Natural killer cell (primary cell): ENCODE data around the gene EMSY. TPM values are rescaled to one million over a fixed set of nuclear protein-coding genes. Genes with fewer than 3 reads are reported as not detected.

ENCODE experiments used
- ATAC-seq, 3 donors: fragments of 150-1000 bp in 2 of 3; fragments of 200-7000 bp in 1 of 3; cut with Tn5 transposase; 1 replicate in 1 of 3; 2 replicates in 2 of 3; pipeline ENCODE4 v1.10.0; 2021; ENCODE audit warnings: mild to moderate bottlenecking in 2 of 3, moderate library complexity in 2 of 3
- DNase-seq, 2 donors: peaks; one replicate each; pipeline versions ENCODE4 v3.0.0 to v3.0.0-alpha.2; 2013 to 2021; ENCODE audit warnings: mixed read lengths in 1 of 2
- H3K27ac ChIP-seq: one replicate; pipeline ENCODE4 v1.5.1; 2013; ENCODE audit warnings: mild to moderate bottlenecking, low read length
- H3K27me3 ChIP-seq: one replicate; pipeline ENCODE4 v1.6.1; 2013; ENCODE audit warnings: low read length; ENCODE audit not compliant: control insufficient read depth, insufficient read depth
- H3K36me3 ChIP-seq: one replicate; pipeline ENCODE4 v1.6.1; 2013; ENCODE audit warnings: low read length; ENCODE audit not compliant: control insufficient read depth, insufficient read depth
- H3K4me1 ChIP-seq: one replicate; pipeline ENCODE4 v1.6.1; 2013; ENCODE audit warnings: low read length; ENCODE audit not compliant: control insufficient read depth, insufficient read depth
- H3K4me3 ChIP-seq: one replicate; pipeline ENCODE4 v1.5.1; 2013; ENCODE audit warnings: low read length
- H3K9me3 ChIP-seq: one replicate; pipeline ENCODE4 v1.6.1; 2013; ENCODE audit warnings: low read length; ENCODE audit not compliant: control insufficient read depth, insufficient read depth
- H3K27ac Mint-ChIP-seq, 2 donors: one replicate each; pipeline ENCODE4 v1.8.0; 2022; ENCODE audit warnings: mild to moderate bottlenecking in 2 of 2, mixed read lengths in 2 of 2, moderate library complexity in 1 of 2
- H3K27me3 Mint-ChIP-seq, 2 donors: one replicate each; pipeline ENCODE4 v1.8.0; 2022; ENCODE audit warnings: low read depth in 2 of 2, mixed read lengths in 2 of 2
- H3K36me3 Mint-ChIP-seq: one replicate; pipeline ENCODE4 v1.8.0; 2022; ENCODE audit warnings: mixed read lengths
- H3K4me1 Mint-ChIP-seq, 2 donors: one replicate each; pipeline ENCODE4 v1.8.0; 2022; ENCODE audit warnings: mixed read lengths in 2 of 2
- H3K4me3 Mint-ChIP-seq: one replicate; pipeline ENCODE4 v1.8.0; 2022; ENCODE audit warnings: mild to moderate bottlenecking, moderate library complexity, mixed read lengths
- H3K9me3 Mint-ChIP-seq, 2 donors: one replicate each; pipeline ENCODE4 v1.8.0; 2022; ENCODE audit warnings: mixed read lengths in 2 of 2
- CTCF ChIP-seq: fragments of 200-600 bp; IDR thresholded peaks from one replicate; pipeline ENCODE4 v1.8.0; 2022; ENCODE audit warnings: antibody characterized with exemption
- WGBS: methylation state at CpG from one replicate; pipeline ENCODE4 v1.1.7; 2013; ENCODE audit warnings: missing lambda C conversion rate; ENCODE audit not compliant: insufficient coverage; 5-methylcytosine and 5-hydroxymethylcytosine counted together
- intact Hi-C: fragments of 100-400 bp; cut with micrococcal nuclease; formaldehyde crosslinking; loops from one replicate; pipeline ENCODE4 v1.14.2; 2022
- total RNA-seq, 4 donors: library from RNA; stranded (reverse); fragments of 120-200 nt in 1 of 4; gene quantifications; one replicate each; pipeline versions ENCODE4 v1.2.3 to v1.2.4, GENCODE V29; 2013 to 2022

Gene EMSY
- total RNA-seq: 10 to 100 TPM; 36.0 to 43.8 (median 39.4) TPM
- 41.2 TPM for total RNA-seq (2013)

GRCh38 chr11:76444384-76445120 is at the start of gene EMSY:
TSS of gene EMSY (plus strand) at chr11:76445018. CDS start at chr11:76446939, 1,921 bp downstream.
- peak within 1 kb of the TSS; percentile 86 for H3K27ac ChIP-seq
- peak within 1 kb of the TSS; percentile 84 for H3K4me3 ChIP-seq
- Mint-ChIP-seq H3K9me3 (no peaks in the 10 kb centered on the region), H3K36me3 (no peaks in the 10 kb centered on the region), H3K4me3 (peak within 1 kb of the TSS; percentile 98), H3K27me3 (no peaks in the 10 kb centered on the region), H3K27ac (peak within 1 kb of the TSS; percentile 98 to 99), H3K4me1 (peaks cover 25 to 50% of the 10 kb centered on the region in 2 donors)
- peaks cover 12% of the 10 kb centered on the region for H3K4me1 ChIP-seq
- intact Hi-C loops: loop anchor here (1.0 kb wide), 1 partner anchor 63 kb away; the partner anchor contains the start of genes GVQW3 and THAP12
- ATAC-seq: peak; percentile 91 to 97 (median 94)
- DNase-seq: peak; percentile 82 to 96
- H3K36me3 ChIP-seq: peaks cover 18% of the 10 kb centered on the region
- no peaks in the 10 kb centered on the region for H3K27me3 ChIP-seq
- no peak for TF ChIP-seq CTCF
- no peaks in the 10 kb centered on the region for H3K9me3 ChIP-seq
- 0% methylated on average over 53 of the region's 53 CpGs for WGBS

- Histone ChIP-seq H3K4me1 (no peaks in the 10 kb centered on the region), H3K9me3 (no peaks in the 10 kb centered on the region), H3K36me3 (no peaks in the 10 kb centered on the region), H3K27ac (no peak overlapping the region), H3K27me3 (no peaks in the 10 kb centered on the region), H3K4me3 (no peak overlapping the region)
- no peak overlapping the region for H3K27ac Mint-ChIP-seq
- intact Hi-C loops: no loop called here
- peaks cover 0 to 5% of the 10 kb centered on the region in 2 donors for H3K4me1 Mint-ChIP-seq
- WGBS: no CpG with 5 or more reads among the region's 1 CpG
- no peaks in the 10 kb centered on the region for H3K9me3 Mint-ChIP-seq
- no peaks in the 10 kb centered on the region for H3K36me3 Mint-ChIP-seq
- ATAC-seq: no peak
- TF ChIP-seq CTCF: no peak
- DNase-seq: no peak
- H3K27me3 Mint-ChIP-seq: peaks cover 0 to 8% of the 10 kb centered on the region in 2 donors
- no peak overlapping the region for H3K4me3 Mint-ChIP-seq
These were observed 49.5 kb upstream of the EMSY start for GRCh38 chr11:76395296-76395695.

- H3K27ac Mint-ChIP-seq: no peak overlapping the region
- H3K27me3 Mint-ChIP-seq: peaks cover 2 to 8% of the 10 kb centered on the region in 2 donors
- H3K4me1 Mint-ChIP-seq: peaks cover 0 to 5% of the 10 kb centered on the region in 2 donors
- DNase-seq (no peak), ATAC-seq (no peak)
- H3K4me1 ChIP-seq: no peaks in the 10 kb centered on the region
- TF ChIP-seq CTCF: no peak
- no peaks in the 10 kb centered on the region for H3K9me3 ChIP-seq
- H3K36me3 Mint-ChIP-seq: no peaks in the 10 kb centered on the region
- H3K4me3 Mint-ChIP-seq: no peak overlapping the region
- no peaks in the 10 kb centered on the region for H3K36me3 ChIP-seq
- H3K27me3 ChIP-seq: no peaks in the 10 kb centered on the region
- WGBS: no CpG with 5 or more reads among the region's 3 CpGs
- H3K27ac ChIP-seq: no peak overlapping the region
- H3K4me3 ChIP-seq: no peak overlapping the region
- intact Hi-C loops: no loop called here
- H3K9me3 Mint-ChIP-seq: no peaks in the 10 kb centered on the region
These were observed 47.4 kb upstream of the EMSY start for GRCh38 chr11:76397383-76397782.
